GM18517 (cell line): ENCODE measurements around the gene SLC6A19.

Source experiments
- ATAC-seq: cut with Tn5 transposase; IDR thresholded peaks from one replicate; pipeline ENCODE4 v1.9.1; 2021; ENCODE audit warnings: mild to moderate bottlenecking, moderate library complexity; ENCODE audit not compliant: unreplicated experiment

Gene SLC6A19

DNA sequence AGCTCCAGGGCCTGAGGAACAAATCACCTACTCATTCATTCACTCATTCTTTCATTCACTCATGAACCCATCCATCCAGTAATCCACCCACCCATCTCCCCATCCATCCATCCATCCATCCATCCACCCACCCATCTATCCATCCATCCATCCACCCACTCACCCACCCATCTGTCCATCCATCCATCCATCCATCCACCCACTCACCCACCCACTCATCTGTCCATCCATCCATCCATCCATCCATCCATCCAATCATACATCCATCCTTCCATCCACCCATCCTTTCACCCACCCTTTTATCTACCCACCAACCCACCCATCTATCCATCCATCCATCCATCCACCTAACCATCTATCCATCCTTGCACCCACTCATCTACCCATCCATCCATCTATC is 35.5 kb upstream of the SLC6A19 start:
- no peak for ATAC-seq

DNA sequence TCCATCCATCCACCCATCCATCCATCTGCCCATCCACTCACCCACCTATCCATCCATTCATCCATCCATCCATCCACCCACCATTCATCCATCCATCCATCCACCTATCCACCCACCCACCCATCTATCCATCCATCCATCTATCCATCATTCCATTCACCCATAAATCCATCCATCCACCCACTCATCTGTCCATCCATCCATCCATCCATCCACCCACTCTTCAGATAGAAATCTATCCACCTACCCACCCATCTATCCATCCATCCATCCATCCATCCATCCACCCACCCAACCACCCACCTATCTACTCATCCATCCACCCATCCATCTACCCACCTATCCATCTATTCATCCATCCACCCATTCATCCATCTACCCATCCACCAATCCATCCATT is 35.0 kb upstream of the SLC6A19 start:
- ATAC-seq, result no peak

DNA sequence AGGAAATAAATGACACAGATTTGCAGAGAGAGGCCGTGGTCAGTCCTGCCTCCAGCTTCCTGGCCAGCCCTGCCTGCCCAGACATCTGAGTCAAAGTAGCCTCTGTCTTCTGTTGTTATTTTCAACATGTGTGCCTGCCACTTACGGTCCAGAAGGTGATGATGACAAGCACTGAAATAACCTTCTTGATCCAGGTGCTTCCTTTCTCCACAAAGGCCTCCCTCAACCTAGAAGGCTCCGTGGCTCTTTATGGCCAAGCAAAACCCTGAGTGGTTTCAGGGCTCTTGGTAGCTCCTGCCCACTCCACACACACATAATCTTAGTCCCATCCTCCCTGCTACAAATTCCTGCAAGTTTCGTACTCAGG is 34.1 kb upstream of the SLC6A19 start:
- no peak for ATAC-seq

DNA sequence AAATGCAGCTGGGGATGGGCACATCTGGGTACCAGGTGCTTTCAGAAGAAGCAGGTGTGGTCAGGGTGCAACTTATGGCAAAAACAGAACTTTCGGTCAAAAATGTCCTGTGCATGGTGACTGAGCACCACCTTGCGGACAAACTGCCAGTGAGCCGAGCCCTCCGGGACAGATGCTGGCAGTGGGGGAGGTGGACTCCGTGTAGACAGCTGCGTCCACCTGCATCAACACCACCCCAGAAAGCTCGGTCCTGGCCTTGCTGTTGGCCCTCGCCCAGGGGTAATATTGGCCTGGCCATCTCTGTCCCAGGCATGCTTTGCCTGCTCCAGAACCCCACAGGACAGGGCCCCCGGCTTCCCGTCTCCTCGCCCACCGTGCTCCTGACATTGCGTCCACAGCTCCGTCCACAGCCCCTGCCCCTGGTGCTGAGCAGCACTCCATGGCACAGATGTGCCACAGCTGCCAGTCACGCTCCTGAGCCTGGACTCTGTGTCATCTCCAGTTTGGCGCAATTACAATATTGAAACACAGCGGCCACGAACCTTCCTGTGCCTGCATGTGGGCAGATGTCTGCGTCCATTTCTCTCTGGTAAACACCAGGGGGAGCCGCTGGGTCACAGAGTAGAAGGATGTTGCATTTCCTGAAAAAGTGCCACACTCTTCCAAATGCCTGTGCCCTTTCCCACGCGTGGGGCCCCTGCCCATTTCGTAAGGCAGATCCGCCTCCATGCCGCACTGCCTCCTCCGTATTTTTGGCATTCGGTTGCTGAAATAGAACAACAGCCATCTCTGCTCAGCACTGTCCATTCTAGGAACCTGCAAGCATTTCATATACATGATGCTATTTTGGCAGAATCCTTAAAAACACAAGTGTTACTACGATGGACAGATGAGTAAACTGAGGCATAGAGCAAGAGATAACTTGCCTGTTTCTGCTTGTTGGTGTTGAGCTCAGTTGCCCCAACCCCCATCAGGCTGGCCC is 33.4 kb upstream of the SLC6A19 start:
- ATAC-seq, result no peak

DNA sequence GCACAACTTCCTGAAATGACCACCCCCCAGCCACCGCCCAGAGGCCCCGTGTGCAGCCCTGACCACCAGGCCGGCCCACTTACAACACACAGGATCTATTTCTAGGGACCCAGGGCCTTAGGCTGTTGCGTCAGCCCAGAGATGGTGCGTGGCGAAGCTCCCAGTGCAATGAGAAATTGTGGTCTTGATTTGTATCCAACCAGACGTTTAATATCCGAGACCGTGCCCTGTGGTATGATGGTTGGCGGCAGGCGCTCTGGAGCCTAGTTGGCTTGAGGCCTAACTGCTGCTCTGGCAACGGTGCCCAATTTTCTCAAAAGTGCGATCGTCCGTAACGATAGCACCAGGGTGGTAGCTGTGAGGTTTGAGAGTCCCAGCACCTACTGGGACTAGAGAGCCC is 32.6 kb upstream of the SLC6A19 start:
- ATAC-seq, result no peak

DNA sequence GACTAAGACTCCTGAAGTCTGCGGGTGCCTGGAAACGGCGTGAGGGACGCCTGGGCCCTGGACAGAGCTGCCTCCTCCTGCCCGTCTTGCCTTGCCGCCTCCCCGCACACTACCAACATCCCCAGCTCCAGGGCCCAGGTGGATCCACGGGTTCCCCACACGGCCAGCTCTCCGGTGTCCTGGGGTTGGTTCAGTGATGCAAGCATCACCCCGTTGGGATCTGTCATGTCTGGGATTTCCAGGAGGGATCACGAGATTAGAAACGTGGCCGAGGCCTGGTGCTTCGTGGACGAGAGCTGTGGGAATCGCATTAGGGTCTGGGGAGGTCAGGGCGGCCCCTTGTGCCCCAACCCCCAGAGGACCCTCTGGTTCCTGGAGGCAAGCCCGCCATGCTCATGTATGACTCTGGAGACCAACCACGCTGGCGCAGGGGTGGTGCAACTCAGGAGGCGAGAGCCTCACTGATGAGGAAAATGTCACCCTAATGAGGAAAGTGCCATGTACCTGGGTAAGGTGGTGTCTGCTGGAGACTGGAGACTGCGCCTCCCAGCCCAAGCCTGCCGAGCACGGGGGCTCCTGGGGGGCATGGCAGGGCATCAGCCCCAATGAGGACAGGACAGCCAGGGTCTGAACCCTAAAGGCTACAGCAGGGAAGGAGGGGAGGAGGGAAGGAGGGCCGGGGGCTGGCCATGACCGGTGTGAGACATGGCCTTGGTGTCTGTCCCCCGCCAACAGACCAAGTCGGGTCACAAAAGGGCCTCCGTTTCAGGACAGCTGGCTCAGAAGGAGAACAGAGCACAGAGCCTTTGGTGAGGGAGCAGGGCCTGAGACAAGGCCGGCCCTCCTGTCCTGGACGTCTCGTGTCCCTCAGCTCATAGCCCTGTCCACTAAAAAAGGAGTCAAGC is 31.9 kb upstream of the SLC6A19 start:
- ATAC-seq, result no peak

DNA sequence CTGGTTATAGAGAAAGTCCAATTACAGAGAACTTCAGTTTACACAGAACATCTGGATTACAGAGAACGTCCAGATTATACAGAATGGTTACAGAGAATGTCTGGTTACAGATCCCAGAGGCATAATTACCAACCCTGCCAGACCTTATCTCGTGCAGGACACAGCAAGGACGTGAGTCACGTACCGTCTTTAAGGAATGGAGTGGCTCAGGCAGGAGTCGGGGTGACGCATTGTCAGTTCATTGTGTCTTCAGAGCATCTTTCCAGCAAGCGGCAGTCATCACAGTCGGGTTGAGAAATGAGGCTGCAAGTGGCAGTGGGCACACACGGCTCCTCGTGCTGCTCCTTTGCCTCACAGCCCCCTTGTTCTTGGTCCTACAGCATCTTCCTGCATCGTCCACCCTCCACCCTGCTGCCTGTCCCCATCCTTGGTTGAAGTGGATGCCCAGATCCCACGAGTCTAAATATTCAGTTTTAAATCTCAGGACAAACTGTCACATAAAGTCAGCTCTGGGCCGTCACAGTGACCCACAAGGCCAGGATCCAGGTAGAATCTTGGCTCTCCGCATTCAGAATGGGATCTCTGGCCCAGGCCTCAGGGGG is 30.0 kb upstream of the SLC6A19 start:
- ATAC-seq, result no peak

DNA sequence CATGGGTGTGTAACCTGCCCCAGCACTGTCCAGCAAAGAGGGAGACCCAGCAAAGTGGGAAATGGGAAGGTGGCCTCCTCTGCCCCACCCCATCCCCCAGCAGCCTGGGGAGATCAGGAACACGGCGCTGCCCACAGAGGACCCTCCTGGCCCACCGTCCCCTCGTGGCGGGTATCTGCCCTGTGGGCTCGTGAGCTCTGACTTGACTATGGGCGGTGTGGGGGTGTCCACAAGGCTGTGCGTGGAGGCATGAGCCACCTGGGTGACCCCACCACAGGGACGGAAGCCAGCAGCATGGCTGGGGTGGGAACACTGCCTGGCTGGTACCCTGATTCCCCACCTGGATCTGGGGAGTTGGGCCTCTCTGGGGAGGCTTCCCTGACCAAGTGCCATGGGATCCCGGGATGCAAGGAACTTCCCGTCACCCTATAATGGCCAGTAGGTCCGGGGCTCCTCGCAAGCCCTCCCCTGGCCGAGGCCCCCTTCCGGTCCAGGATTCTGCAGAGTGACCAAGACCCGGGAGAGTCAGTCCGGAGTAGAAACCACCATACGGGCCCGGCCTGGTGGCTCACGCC is 29.3 kb upstream of the SLC6A19 start:
- no peak for ATAC-seq

DNA sequence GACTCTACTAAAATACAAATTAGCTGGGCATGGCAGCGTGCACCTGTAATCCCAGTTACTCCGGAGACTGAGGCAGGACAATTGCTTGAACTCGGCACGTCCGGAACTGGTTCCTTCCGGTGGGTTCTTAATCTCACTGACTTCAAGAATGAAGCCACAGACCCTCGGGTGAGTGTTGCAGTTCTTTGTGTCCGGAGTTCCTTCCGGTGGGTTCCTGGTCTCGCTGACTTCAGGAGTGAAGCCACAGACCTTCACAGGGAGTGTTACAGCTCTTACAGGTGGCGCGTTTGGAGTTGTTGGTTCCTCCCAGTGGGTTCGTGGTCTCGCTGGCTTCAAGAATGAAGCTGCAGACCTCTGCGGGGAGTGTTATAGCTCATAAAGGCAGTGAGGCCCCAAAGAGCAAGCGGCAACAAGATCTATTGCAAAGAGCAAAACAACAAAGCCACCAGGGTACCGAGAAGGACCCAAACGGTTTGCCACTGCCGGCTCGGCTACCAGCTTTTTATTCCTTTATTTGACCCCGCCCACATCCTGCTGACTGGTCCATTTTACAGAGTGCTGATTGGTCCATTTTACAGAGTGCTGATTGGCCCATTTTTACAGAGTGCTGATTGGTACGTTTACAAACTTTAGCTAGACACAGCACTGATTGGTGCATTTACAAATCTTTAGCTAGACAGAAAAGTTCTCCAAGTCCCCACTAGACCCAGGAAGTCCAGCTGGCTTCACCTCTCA is 28.6 kb upstream of the SLC6A19 start:
- ATAC-seq, result no peak

DNA sequence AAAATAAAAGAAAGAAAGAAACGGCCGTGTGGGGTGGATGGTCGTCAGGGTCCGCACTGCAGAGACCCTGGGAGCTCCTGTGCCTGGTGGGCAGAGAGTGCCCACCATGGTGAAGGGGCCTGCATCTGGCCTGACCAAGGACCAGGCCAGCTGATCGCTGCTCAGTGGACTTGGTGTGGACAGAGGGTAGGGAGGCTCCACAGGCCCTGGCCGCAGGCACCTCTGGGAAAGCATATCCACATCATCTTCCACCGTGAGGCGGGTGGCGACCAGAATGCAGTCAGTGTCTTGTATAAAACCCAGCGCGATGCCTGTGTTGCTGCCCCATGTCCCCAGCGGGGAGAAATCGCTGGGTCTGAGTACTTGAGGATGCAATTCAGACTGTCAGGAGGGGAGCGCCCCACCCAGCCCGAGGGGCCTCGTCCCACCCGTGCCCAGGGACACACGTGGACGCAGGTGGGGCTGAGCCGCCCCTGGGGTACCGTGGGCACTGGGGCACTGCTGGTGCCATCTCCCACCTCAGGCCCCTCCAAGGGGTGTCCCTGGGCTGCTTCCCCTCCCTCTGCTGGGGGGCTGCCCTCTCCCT is 27.8 kb upstream of the SLC6A19 start:
- no peak for ATAC-seq

DNA sequence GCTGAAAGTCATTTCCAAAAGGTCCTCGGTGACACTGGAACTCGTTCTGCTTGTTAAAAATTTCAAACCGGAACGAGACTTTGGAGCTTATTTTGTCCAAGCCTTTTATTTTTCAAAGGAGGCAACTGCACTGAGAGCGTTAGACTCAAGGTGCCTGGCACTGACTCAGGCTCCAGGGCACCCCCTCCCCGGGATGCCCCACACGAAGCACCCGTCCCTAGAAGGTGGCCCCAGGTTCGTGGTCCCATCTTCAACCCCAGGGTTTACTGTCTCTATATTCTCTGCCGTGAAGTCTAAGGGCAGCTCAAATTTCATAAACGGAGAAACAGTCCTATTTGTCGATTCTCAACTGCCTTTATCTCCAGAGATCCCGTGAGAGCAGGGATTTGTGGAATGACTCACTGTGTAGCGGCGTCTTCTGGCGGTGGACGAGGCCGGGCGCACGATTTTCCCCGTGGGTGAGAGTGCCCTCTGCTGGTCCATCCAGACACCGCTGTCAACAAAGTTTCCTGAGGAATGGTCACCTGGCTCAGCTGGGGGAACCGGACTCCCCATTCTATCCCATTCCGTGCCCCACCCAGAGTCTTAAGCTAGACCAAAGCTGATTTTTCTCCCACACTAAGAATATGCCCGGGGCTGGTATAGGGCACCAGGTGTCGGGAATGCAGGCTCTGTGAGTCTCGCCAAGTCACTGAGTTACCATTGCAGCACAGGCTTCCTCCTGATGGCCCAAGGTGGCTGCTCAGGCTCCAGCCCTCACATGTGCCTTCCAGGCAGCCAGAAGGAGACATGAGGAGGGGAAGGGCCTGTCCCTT is 27.1 kb upstream of the SLC6A19 start:
- ATAC-seq, result no peak

DNA sequence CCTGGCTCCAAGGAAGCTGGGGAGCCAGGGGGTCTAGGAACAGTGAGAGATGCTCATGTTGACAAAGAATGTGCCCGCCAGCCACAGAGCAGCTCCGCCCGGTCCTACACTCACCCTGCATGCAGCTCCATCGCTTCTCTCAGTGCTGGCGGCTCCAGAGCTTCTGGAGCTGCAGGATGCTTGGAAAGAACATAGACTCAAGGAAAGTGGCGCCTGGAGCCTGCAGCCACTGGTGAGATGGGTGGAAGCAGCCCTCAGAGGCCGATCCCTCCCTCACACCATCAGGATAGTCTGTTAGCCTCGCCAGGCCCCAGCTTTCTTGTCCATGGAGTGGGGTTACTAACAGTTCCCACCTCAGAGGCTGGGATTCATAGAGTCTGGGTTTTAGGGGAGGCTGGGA is 26.4 kb upstream of the SLC6A19 start:
- no peak for ATAC-seq

DNA sequence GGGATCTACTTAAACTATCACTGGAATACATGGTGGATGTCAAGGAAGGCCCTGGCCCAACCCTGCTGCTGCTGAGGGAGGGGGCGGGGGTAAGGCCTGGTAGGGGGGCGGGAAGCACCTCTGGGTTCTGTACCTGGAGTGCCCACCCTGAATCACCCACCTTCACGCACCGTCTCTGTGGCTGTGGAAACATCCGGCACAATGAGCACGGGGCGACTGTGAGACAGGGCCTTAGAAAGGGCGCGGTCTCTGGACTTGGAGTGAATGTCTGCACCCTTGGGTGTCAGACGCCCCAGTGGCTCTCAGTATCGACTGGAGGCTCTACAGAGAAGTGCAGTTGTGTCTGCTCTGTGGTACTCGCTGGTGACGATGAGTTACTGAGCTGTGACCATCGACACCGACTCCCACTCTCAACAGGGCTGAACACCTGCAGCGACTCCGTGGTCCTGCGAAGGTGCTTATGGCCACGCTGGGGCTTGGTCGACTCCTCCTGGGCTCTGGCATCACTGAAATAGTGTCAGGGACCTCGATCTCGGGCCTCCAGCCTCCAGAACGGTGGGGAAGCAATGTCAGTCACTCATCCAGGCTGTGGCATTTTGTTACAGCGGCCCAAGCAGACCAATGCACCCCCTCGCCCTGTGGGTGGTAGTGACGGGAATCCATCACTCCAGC is 25.5 kb upstream of the SLC6A19 start:
- no peak for ATAC-seq

DNA sequence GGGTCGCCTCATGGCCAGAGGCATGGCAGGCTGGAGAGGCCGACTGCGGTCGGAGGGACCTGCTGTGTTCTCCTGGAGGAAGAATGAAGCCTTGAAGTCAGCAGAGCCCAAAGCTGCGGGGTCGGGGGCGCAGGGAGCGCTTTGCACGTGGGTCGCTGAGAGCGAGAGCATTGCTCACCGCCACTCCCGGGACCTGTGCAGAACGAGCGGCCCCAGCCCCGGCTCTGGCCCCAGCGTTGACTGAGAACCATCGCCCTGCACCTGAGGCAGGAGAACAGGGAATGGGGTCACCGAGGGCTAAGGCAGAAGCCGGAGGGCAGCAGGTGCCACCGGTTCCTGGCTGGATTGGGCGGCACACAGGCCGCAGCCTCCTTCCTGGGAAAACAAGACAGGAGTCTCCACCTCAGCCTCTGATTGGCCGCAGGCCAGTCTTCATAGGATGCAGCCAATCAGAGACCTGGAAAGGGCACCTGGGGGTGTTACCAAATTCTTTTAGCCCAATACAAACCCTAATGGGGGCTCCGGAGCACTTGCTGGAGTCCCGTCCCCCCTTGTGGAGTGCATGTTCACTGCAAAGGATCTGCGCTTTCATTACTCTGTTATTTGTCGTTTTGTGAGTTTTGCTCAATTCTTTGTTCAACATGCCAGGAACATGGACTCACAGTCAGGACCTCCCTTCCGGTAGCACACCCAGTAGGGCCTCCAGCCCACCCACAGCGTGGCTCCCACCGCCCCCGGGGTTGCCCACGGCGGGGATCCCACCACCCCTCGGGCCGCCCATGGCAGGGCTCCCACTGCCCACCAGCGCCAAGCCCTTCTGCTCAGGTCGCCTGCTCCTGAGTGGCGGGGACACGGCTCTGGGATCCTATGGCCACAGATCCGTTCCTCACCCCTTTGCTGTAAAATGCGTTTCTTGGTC is 24.7 kb upstream of the SLC6A19 start:
- ATAC-seq, result no peak

DNA sequence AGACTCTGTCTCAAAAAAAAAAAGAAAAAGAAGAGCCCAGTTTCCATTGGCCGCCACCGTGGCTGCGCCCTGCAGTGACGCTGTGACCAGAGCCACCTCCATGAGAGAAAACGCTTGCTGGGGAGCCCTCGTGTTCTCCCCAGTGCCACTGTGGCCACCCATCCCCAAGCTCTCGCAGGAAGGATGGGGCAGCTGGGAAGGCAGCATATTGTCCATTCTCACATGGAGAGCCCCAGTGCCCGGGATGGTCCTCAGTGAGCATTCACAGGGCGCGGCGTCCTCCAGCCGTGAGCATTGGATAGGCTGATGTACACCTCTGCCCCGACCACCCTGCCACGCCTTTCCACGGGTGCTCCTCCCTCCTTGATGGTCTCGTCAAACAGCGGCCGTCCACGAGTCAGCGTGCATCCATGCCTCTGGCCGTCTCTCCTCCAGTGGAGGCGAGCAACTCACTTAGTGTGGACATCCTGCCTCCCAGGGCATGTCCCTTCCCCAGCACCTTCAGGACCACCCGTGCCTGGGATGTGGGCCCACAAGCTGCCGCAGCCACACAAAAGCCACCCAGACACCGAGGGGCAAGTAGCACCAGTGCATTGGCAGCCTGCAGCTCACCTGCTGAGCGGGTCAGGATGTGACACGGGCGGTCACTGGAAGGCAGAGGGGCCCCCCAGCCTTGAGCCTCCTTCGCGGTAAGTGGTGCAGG is 23.4 kb upstream of the SLC6A19 start:
- no peak for ATAC-seq

DNA sequence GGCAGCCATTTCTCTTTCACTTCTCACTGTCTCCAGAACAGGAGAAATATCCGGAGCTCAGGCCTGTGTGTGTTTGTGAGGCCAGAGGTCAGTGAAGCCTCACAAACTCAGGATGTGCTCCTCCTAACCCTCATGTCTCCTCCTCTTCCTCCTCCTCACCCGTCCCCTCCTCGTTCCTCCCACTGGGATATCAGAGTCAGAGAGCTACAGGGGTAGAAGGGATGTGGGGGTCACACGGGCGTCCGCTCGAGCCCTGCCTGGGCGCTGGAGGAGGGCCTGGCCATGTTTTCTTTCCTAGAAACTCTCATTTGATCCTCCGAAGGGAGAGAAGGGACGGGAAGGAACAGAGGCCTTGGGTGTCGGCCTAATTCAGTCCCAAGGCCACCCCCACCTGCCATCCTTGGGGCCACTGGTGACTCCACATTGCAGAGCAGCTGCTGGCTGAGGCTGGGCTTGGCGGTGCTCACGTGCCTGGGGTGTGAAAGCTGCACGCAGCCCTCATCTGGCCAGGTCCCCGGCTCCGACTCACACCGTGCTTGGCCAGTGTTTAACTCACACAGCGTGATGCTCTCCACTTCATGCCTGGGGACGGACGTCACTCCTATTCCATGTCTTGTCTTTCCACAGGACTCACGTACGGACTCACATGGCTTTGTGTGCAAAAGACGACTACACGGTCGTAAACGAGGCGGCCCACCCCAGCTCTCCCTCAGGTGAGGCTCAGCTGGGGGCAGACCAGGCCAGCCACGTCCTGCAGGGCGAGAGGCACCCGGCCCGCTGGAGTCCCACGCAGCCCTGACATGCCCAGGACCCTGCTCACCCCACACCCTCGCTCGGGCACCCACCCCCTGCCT is 22.6 kb upstream of the SLC6A19 start:
- ATAC-seq, result no peak
